HepG2 (cell line): ENCODE results near the gene ZNF213. TPM values are rescaled to one million over a fixed set of nuclear protein-coding genes. Genes with fewer than 3 reads are reported as not detected.

Source experiments
- ATF6 ChIP-seq: sonication (generic); formaldehyde crosslinking; conservative IDR thresholded peaks from 2 replicates; pipeline ENCODE4 v1.4.0; 2020; ENCODE audit warnings: missing genetic modification reagents
- CSRNP1 ChIP-seq: sonication (generic); formaldehyde crosslinking; IDR thresholded peaks from 2 replicates; pipeline ENCODE4 v1.8.1; 2023; ENCODE audit warnings: mild to moderate bottlenecking, missing genetic modification reagents
- GATAD2A ChIP-seq: IDR thresholded peaks from 2 replicates; pipeline ENCODE4 v1.6.1; 2016
- HOXA7 ChIP-seq: sonication (generic); formaldehyde crosslinking; IDR thresholded peaks from 2 replicates; pipeline ENCODE4 v1.8.1; 2022; ENCODE audit warnings: mild to moderate bottlenecking, missing genetic modification reagents, moderate library complexity
- JUNB ChIP-seq: sonication (generic); formaldehyde crosslinking; IDR thresholded peaks from 2 replicates; pipeline ENCODE4 v1.8.0; 2022; ENCODE audit warnings: missing genetic modification reagents, mild to moderate bottlenecking, borderline replicate concordance
- KAT7 ChIP-seq: IDR thresholded peaks from 2 replicates; pipeline ENCODE4 v1.6.1; 2018; ENCODE audit warnings: borderline replicate concordance, missing compliant biosample characterization
- MXD3 ChIP-seq: IDR thresholded peaks from 2 replicates; pipeline ENCODE4 v1.6.1; 2016; ENCODE audit warnings: mild to moderate bottlenecking, missing biosample characterization, missing genetic modification reagents
- MYC ChIP-seq: sonication (generic); formaldehyde crosslinking; IDR thresholded peaks from 2 replicates; pipeline ENCODE4 v1.9.0; 2021; ENCODE audit warnings: missing genetic modification reagents, borderline replicate concordance
- NR2C2 ChIP-seq: sonication (generic); formaldehyde crosslinking; IDR thresholded peaks from 2 replicates; pipeline ENCODE4 v1.4.0; 2020; ENCODE audit warnings: missing genetic modification reagents, mild to moderate bottlenecking, moderate library complexity, borderline replicate concordance
- PLRG1 ChIP-seq: fragments of 450-650 bp; conservative IDR thresholded peaks from 2 replicates; pipeline ENCODE4 v1.6.1; 2016
- POLR2G ChIP-seq: fragments of 200-400 bp; formaldehyde crosslinking; IDR thresholded peaks from 2 replicates; pipeline ENCODE4 v1.6.1; 2018; ENCODE audit warnings: mild to moderate bottlenecking, low read depth, low read length, moderate library complexity
- RARA ChIP-seq: IDR thresholded peaks from 2 replicates; pipeline ENCODE4 v1.6.1; 2016; ENCODE audit warnings: missing genetic modification reagents, missing compliant biosample characterization
- REL ChIP-seq: sonication (generic); formaldehyde crosslinking; conservative IDR thresholded peaks from 2 replicates; pipeline ENCODE4 v1.8.0; 2022; ENCODE audit warnings: mild to moderate bottlenecking, missing genetic modification reagents, moderate library complexity
- RFX5 ChIP-seq: IDR thresholded peaks from 2 replicates; pipeline ENCODE4 v1.6.1; 2011; ENCODE audit warnings: low read depth, low read length, improper control_type of control experiment
- SAFB2 ChIP-seq: sonication (generic); formaldehyde crosslinking; IDR thresholded peaks from 2 replicates; pipeline ENCODE4 v1.5.1; 2020; ENCODE audit warnings: missing genetic modification reagents, low read depth, mild to moderate bottlenecking, borderline replicate concordance
- THAP8 ChIP-seq: sonication (generic); formaldehyde crosslinking; IDR thresholded peaks from 2 replicates; pipeline ENCODE4 v1.5.1; 2020; ENCODE audit warnings: missing genetic modification reagents, mild to moderate bottlenecking, borderline replicate concordance
- UBTF ChIP-seq: sonication (generic); formaldehyde crosslinking; IDR thresholded peaks from 2 replicates; pipeline ENCODE4 v1.4.0; 2020; ENCODE audit warnings: mild to moderate bottlenecking, missing genetic modification reagents
- ZIK1 ChIP-seq: sonication (generic); formaldehyde crosslinking; IDR thresholded peaks from 2 replicates; pipeline ENCODE4 v1.5.0; 2020; ENCODE audit warnings: mild to moderate bottlenecking, low read depth, missing genetic modification reagents, borderline replicate concordance
- ZNF30 ChIP-seq: sonication (generic); formaldehyde crosslinking; IDR thresholded peaks from 2 replicates; pipeline ENCODE4 v1.5.0; 2020; ENCODE audit warnings: mild to moderate bottlenecking, missing genetic modification reagents
- ZNF333 ChIP-seq: sonication (generic); formaldehyde crosslinking; IDR thresholded peaks from 2 replicates; pipeline ENCODE4 v1.4.0; 2020; ENCODE audit warnings: mild to moderate bottlenecking, missing genetic modification reagents, borderline replicate concordance
- ZNF713 ChIP-seq: sonication (generic); formaldehyde crosslinking; IDR thresholded peaks from 2 replicates; pipeline ENCODE4 v1.4.0; 2020; ENCODE audit warnings: mild to moderate bottlenecking, missing genetic modification reagents
- ZSCAN20 ChIP-seq: sonication (generic); formaldehyde crosslinking; IDR thresholded peaks from 2 replicates; pipeline ENCODE4 v1.4.0; 2020; ENCODE audit warnings: missing genetic modification reagents, mild to moderate bottlenecking, borderline replicate concordance
- polyA plus RNA-seq, 8 experiments: library from polyadenylated mRNA; depleted of rRNA in 3 of 8; stranded (reverse) in 7 of 8; unstranded in 1 of 8; fragments of >200 nt; fragmentation: Illumina TruSeq in 4 of 8; extraction: Trizol in 4 of 8; gene quantifications; 2 replicates each; pipeline versions ENCODE4 v1.2.1 to v1.2.3, GENCODE V29; 2011 to 2016; ENCODE audit warnings: low read depth in 4 of 8, missing spikeins in 1 of 8, mixed read lengths in 1 of 8; ENCODE audit not compliant: insufficient read depth in 1 of 8
- total RNA-seq, 5 experiments: library from RNA; depleted of rRNA; stranded (reverse); fragments of >200 nt; fragmentation: Illumina TruSeq; extraction: Trizol; gene quantifications; 2 replicates each; pipeline ENCODE4 v1.2.3, GENCODE V29; 2016; ENCODE audit warnings: low read depth in 1 of 5

Gene ZNF213
- total and polyA plus RNA-seq, 2 of the 13 experiments (the other 11 are each of a cell fraction or from before 2014, with no cell fraction given), result 0.59 to 0.97 TPM

GRCh38 chr16:3143598-3144320 lies 8.9 kb downstream of the ZNF213 start (continued):
- TF ChIP-seq SAFB2 (CRISPR knock-in tag), result 0 out of 2 replicates have a peak, but pooled peaks have one; percentile 25
- no peak for TF ChIP-seq ZSCAN20 (CRISPR knock-in tag)
- 0 out of 2 replicates have a peak, but pooled peaks have one; percentile 10 for TF ChIP-seq THAP8 (CRISPR knock-in tag)
- TF ChIP-seq ZNF30 (CRISPR knock-in tag), result no peak
- TF ChIP-seq POLR2G, result 0 out of 2 replicates have a peak, but pooled peaks have one; percentile 29
- peak; percentile 89 for TF ChIP-seq UBTF (CRISPR knock-in tag)
- TF ChIP-seq PLRG1, result no peak
- TF ChIP-seq MXD3, result peak; percentile 21; the same call in 1 of the 2 replicates
- TF ChIP-seq RFX5, result no peak
- TF ChIP-seq NR2C2, result peak; percentile 12; the same call in 1 of the 2 replicates
- TF ChIP-seq ATF6, result no peak
- 0 out of 2 replicates have a peak, but pooled peaks have one; percentile 27 for TF ChIP-seq ZNF713 (CRISPR knock-in tag)
- TF ChIP-seq CSRNP1 (CRISPR knock-in tag), result no peak
- TF ChIP-seq REL, result no peak
- TF ChIP-seq KAT7, result 0 out of 2 replicates have a peak, but pooled peaks have one; percentile 11
- TF ChIP-seq GATAD2A (CRISPR knock-in tag), result peak; percentile 25; the same call in 1 of the 2 replicates
- peak; percentile 70; the same call in 1 of the 2 replicates for TF ChIP-seq ZNF333 (CRISPR knock-in tag)
- 0 out of 2 replicates have a peak, but pooled peaks have one; percentile 14 for TF ChIP-seq RARA (CRISPR knock-in tag)
- no peak for TF ChIP-seq JUNB (CRISPR knock-in tag)
- no peak for TF ChIP-seq HOXA7 (CRISPR knock-in tag)
- TF ChIP-seq MYC (CRISPR knock-in tag), result peak; percentile 26; the same call in 1 of the 2 replicates
- TF ChIP-seq ZIK1 (CRISPR knock-in tag), result 0 out of 2 replicates have a peak, but pooled peaks have one; percentile 31
